ENCODE measurements around the gene CSF1.
"Not testable (repeated sequence)": the region's sequence is repeated elsewhere in the genome, so short reads cannot be mapped to it uniquely, and the experiment has no call there.

The CSF1 gene

GRCh38 chr1:109876617-109877316, 33.9 kb upstream of the CSF1 start:
- no CpG with 5 or more reads among the region's 4 CpGs for WGBS (ENCODE audit: insufficient coverage, insufficient read length)

GRCh38 chr1:109877317-109877771, 33.3 kb upstream of the CSF1 start:
- no CpG with 5 or more reads among the region's 13 CpGs for WGBS (ENCODE audit: insufficient coverage, insufficient read length)
- Histone ChIP-seq H3K27ac (ENCODE audit: low read length) (no peak overlapping the region), H3K4me1 (ENCODE audit: control insufficient read depth, insufficient read depth, low read length) (peaks cover 16% of the 10 kb centered on the region), H3K27me3 (ENCODE audit: control insufficient read depth, insufficient read depth, low read length) (no peaks in the 10 kb centered on the region), H3K9me3 (ENCODE audit: control insufficient read depth, insufficient read depth, low read length) (no peaks in the 10 kb centered on the region), H3K36me3 (ENCODE audit: control insufficient read depth, insufficient read depth, low read length) (no peaks in the 10 kb centered on the region), H3K4me3 (ENCODE audit: low read length) (no peak overlapping the region)
- DNase-seq (ENCODE audit: low read depth, low spot score): peak; percentile 54

More at GRCh38 chr1:109876617-109877316, 33.9 kb upstream of the CSF1 start:
- H3K4me1 ChIP-seq (ENCODE audit: control insufficient read depth, insufficient read depth, low read length): peaks cover 16% of the 10 kb centered on the region
- no peaks in the 10 kb centered on the region for H3K9me3 ChIP-seq (ENCODE audit: control insufficient read depth, insufficient read depth, low read length)
- DNase-seq (ENCODE audit: low read depth, low spot score): no peak
- H3K27me3 ChIP-seq (ENCODE audit: control insufficient read depth, insufficient read depth, low read length): no peaks in the 10 kb centered on the region
- no peak overlapping the region for H3K27ac ChIP-seq (ENCODE audit: low read length)
- no peaks in the 10 kb centered on the region for H3K36me3 ChIP-seq (ENCODE audit: control insufficient read depth, insufficient read depth, low read length)
- H3K4me3 ChIP-seq (ENCODE audit: low read length): no peak overlapping the region

GRCh38 chr1:109877776-109878175, 32.9 kb upstream of the CSF1 start:
- no peaks in the 10 kb centered on the region for H3K9me3 ChIP-seq (ENCODE audit: control insufficient read depth, insufficient read depth, low read length)
- WGBS (ENCODE audit: insufficient coverage, insufficient read length): no CpG with 5 or more reads among the region's 3 CpGs
- no peak for DNase-seq (ENCODE audit: low read depth, low spot score)
- no peaks in the 10 kb centered on the region for H3K36me3 ChIP-seq (ENCODE audit: control insufficient read depth, insufficient read depth, low read length)
- H3K27me3 ChIP-seq (ENCODE audit: control insufficient read depth, insufficient read depth, low read length): no peaks in the 10 kb centered on the region
- H3K4me3 ChIP-seq (ENCODE audit: low read length): no peak overlapping the region
- no peak overlapping the region for H3K27ac ChIP-seq (ENCODE audit: low read length)
- peaks cover 16% of the 10 kb centered on the region for H3K4me1 ChIP-seq (ENCODE audit: control insufficient read depth, insufficient read depth, low read length)

- H3K27me3 ChIP-seq (ENCODE audit: control insufficient read depth, insufficient read depth, low read length): no peaks in the 10 kb centered on the region
- peaks cover 13% of the 10 kb centered on the region; the same call in 1 of the 2 replicates for H3K4me1 ChIP-seq (ENCODE audit: control insufficient read depth, insufficient read depth, low read length)
- WGBS (ENCODE audit: insufficient coverage, insufficient read length): no CpG with 5 or more reads among the region's 8 CpGs
- no peaks in the 10 kb centered on the region for H3K36me3 ChIP-seq (ENCODE audit: control insufficient read depth, insufficient read depth, low read length)
- DNase-seq (ENCODE audit: low read depth, low spot score): no peak
- no peak overlapping the region for H3K27ac ChIP-seq (ENCODE audit: low read length)
- H3K4me3 ChIP-seq (ENCODE audit: low read length): no peak overlapping the region
- H3K9me3 ChIP-seq (ENCODE audit: control insufficient read depth, insufficient read depth, low read length): no peaks in the 10 kb centered on the region
Observed at GRCh38 chr1:109878531-109879104, 32.0 kb upstream of the CSF1 start.

GRCh38 chr1:109879371-109879770, 31.3 kb upstream of the CSF1 start:
- H3K27me3 ChIP-seq (ENCODE audit: control insufficient read depth, insufficient read depth, low read length); H3K4me3 ChIP-seq (ENCODE audit: low read length); H3K27ac ChIP-seq (ENCODE audit: low read length); H3K9me3 ChIP-seq (ENCODE audit: control insufficient read depth, insufficient read depth, low read length); DNase-seq (ENCODE audit: low read depth, low spot score); H3K4me1 ChIP-seq (ENCODE audit: control insufficient read depth, insufficient read depth, low read length); H3K36me3 ChIP-seq (ENCODE audit: control insufficient read depth, insufficient read depth, low read length): not testable (repeated sequence)
- no CpG with 5 or more reads among the region's 6 CpGs for WGBS (ENCODE audit: insufficient coverage, insufficient read length)

- no CpG with 5 or more reads among the region's 10 CpGs for WGBS (ENCODE audit: insufficient coverage, insufficient read length)
- Histone ChIP-seq H3K27me3 (ENCODE audit: control insufficient read depth, insufficient read depth, low read length) (no peaks in the 10 kb centered on the region), H3K4me1 (ENCODE audit: control insufficient read depth, insufficient read depth, low read length) (peaks cover 9% of the 10 kb centered on the region), H3K4me3 (ENCODE audit: low read length) (no peak overlapping the region), H3K27ac (ENCODE audit: low read length) (no peak overlapping the region), H3K9me3 (ENCODE audit: control insufficient read depth, insufficient read depth, low read length) (no peaks in the 10 kb centered on the region), H3K36me3 (ENCODE audit: control insufficient read depth, insufficient read depth, low read length) (no peaks in the 10 kb centered on the region)
- DNase-seq (ENCODE audit: low read depth, low spot score): no peak
Observed at GRCh38 chr1:109879881-109880525, 30.6 kb upstream of the CSF1 start.

- DNase-seq (ENCODE audit: low read depth, low spot score): no peak
- Histone ChIP-seq H3K36me3 (ENCODE audit: control insufficient read depth, insufficient read depth, low read length) (no peaks in the 10 kb centered on the region), H3K27ac (ENCODE audit: low read length) (no peak overlapping the region), H3K27me3 (ENCODE audit: control insufficient read depth, insufficient read depth, low read length) (no peaks in the 10 kb centered on the region), H3K4me1 (ENCODE audit: control insufficient read depth, insufficient read depth, low read length) (peaks cover 9% of the 10 kb centered on the region), H3K4me3 (ENCODE audit: low read length) (no peak overlapping the region), H3K9me3 (ENCODE audit: control insufficient read depth, insufficient read depth, low read length) (no peaks in the 10 kb centered on the region)
- WGBS (ENCODE audit: insufficient coverage, insufficient read length): no CpG with 5 or more reads among the region's 20 CpGs
Observed at GRCh38 chr1:109880971-109881894, 29.4 kb upstream of the CSF1 start.

GRCh38 chr1:109881906-109882287, 28.8 kb upstream of the CSF1 start:
- WGBS (ENCODE audit: insufficient coverage, insufficient read length): no CpG with 5 or more reads among the region's 4 CpGs
- no peak overlapping the region for H3K27ac ChIP-seq (ENCODE audit: low read length)

GRCh38 chr1:109882288-109883245, 28.1 kb upstream of the CSF1 start:
- Histone ChIP-seq H3K36me3 (ENCODE audit: control insufficient read depth, insufficient read depth, low read length) (no peaks in the 10 kb centered on the region), H3K27me3 (ENCODE audit: control insufficient read depth, insufficient read depth, low read length) (no peaks in the 10 kb centered on the region; the same call in 1 of the 2 replicates), H3K4me1 (ENCODE audit: control insufficient read depth, insufficient read depth, low read length) (peaks cover 3% of the 10 kb centered on the region), H3K27ac (ENCODE audit: low read length) (no peak overlapping the region), H3K4me3 (ENCODE audit: low read length) (no peak overlapping the region; the same call in 1 of the 2 replicates), H3K9me3 (ENCODE audit: control insufficient read depth, insufficient read depth, low read length) (no peaks in the 10 kb centered on the region)
- DNase-seq (ENCODE audit: low read depth, low spot score): no peak
- WGBS (ENCODE audit: insufficient coverage, insufficient read length): no CpG with 5 or more reads among the region's 15 CpGs

More at GRCh38 chr1:109881906-109882287, 28.8 kb upstream of the CSF1 start:
- DNase-seq (ENCODE audit: low read depth, low spot score): no peak
- H3K4me1 ChIP-seq (ENCODE audit: control insufficient read depth, insufficient read depth, low read length): peaks cover 6% of the 10 kb centered on the region
- H3K9me3 ChIP-seq (ENCODE audit: control insufficient read depth, insufficient read depth, low read length): no peaks in the 10 kb centered on the region
- no peaks in the 10 kb centered on the region for H3K27me3 ChIP-seq (ENCODE audit: control insufficient read depth, insufficient read depth, low read length)
- H3K36me3 ChIP-seq (ENCODE audit: control insufficient read depth, insufficient read depth, low read length): no peaks in the 10 kb centered on the region
- H3K4me3 ChIP-seq (ENCODE audit: low read length): no peak overlapping the region
